Hepatocyte (in vitro differentiated cells): ENCODE results near the gene PLXNA2. TPM values are rescaled to one million over a fixed set of nuclear protein-coding genes. Genes with fewer than 3 reads are reported as not detected.

Source experiments
- DNase-seq: peaks from one replicate; pipeline ENCODE4 v3.0.0-alpha.2; 2016; ENCODE audit warnings: low spot score
- H2AFZ ChIP-seq: fragments of 200-600 bp; sonication (generic); 2 replicates; pipeline ENCODE4 v1.6.0; 2016; ENCODE audit warnings: antibody characterized with exemption, mild to moderate bottlenecking
- H3K27ac ChIP-seq: fragments of 200-600 bp; sonication (generic); 2 replicates; pipeline ENCODE4 v1.5.1; 2016; ENCODE audit warnings: mild to moderate bottlenecking
- H3K27me3 ChIP-seq: fragments of 200-600 bp; sonication (generic); 2 replicates; pipeline ENCODE4 v1.6.1; 2016
- H3K36me3 ChIP-seq: fragments of 200-600 bp; sonication (generic); replicated peaks from 2 replicates; pipeline ENCODE4 v1.5.1; 2016; ENCODE audit warnings: low read depth; ENCODE audit not compliant: insufficient read depth
- H3K4me1 ChIP-seq: fragments of 200-600 bp; sonication (generic); 2 replicates; pipeline ENCODE4 v1.5.1; 2016; ENCODE audit warnings: mild to moderate bottlenecking, moderate library complexity; ENCODE audit not compliant: insufficient read depth
- H3K4me2 ChIP-seq: fragments of 200-600 bp; sonication (generic); 2 replicates; pipeline ENCODE4 v1.6.0; 2016
- H3K4me3 ChIP-seq: fragments of 200-600 bp; sonication (generic); 2 replicates; pipeline ENCODE4 v1.5.1; 2016; ENCODE audit warnings: mild to moderate bottlenecking
- H3K79me2 ChIP-seq: fragments of 200-600 bp; sonication (generic); 2 replicates; pipeline ENCODE4 v1.6.0; 2017; ENCODE audit warnings: mild to moderate bottlenecking
- H3K9me2 ChIP-seq: fragments of 200-600 bp; sonication (generic); replicated peaks from 2 replicates; pipeline ENCODE4 v1.6.0; 2017; ENCODE audit warnings: mild to moderate bottlenecking; ENCODE audit not compliant: insufficient read depth
- H3K9me3 ChIP-seq: fragments of 200-600 bp; sonication (generic); 2 replicates; pipeline ENCODE4 v1.5.1; 2016; ENCODE audit warnings: low read depth, mild to moderate bottlenecking
- H4K20me1 ChIP-seq: fragments of 200-600 bp; sonication (generic); 2 replicates; pipeline ENCODE4 v1.6.0; 2016; ENCODE audit warnings: mild to moderate bottlenecking; ENCODE audit not compliant: insufficient read depth, poor library complexity, severe bottlenecking
- CTCF ChIP-seq: fragments of 200-600 bp; sonication (generic); IDR thresholded peaks from 2 replicates; pipeline ENCODE4 v1.5.1; 2016; ENCODE audit warnings: antibody characterized with exemption, mild to moderate bottlenecking; ENCODE audit not compliant: poor library complexity
- EZH2 ChIP-seq: fragments of 200-600 bp; sonication (generic); IDR thresholded peaks from 2 replicates; pipeline ENCODE4 v1.6.1; 2016; ENCODE audit warnings: antibody characterized with exemption, mild to moderate bottlenecking, borderline replicate concordance
- EZH2phosphoT487 ChIP-seq: fragments of 200-600 bp; sonication (generic); IDR thresholded peaks from one replicate; pipeline ENCODE4 v1.6.1; 2018; ENCODE audit warnings: antibody characterized with exemption, mild to moderate bottlenecking, low read depth, moderate library complexity; ENCODE audit not compliant: unreplicated experiment, severe bottlenecking
- WGBS: methylation state at CpG from one replicate; pipeline ENCODE4 v1.1.6; 2016; ENCODE audit warnings: low lambda C conversion rate; ENCODE audit errors: missing lambda C conversion rate; 5-methylcytosine and 5-hydroxymethylcytosine counted together
- polyA plus RNA-seq: library from polyadenylated mRNA; unstranded; fragments of >200 nt; fragmentation: Nextera tagmentation; extraction: Ambion mirVana; gene quantifications from 2 replicates; pipeline ENCODE4 v1.2.1, GENCODE V29; 2016
- total RNA-seq: library from RNA; depleted of rRNA; stranded (reverse); fragments of >200 nt; gene quantifications from 2 replicates; pipeline ENCODE4 v1.2.3, GENCODE V29; 2014

PLXNA2 gene
- total and polyA plus RNA-seq, 2 experiments from 2014 or later: 9.8 to 13.1 TPM

- Histone ChIP-seq H3K9me2 (no peaks in the 10 kb centered on the region), H3K4me3 (no peak overlapping the region), H3K79me2 (no peaks in the 10 kb centered on the region), H3K4me1 (peaks cover 7% of the 10 kb centered on the region), H3K36me3 (no peaks in the 10 kb centered on the region), H2AFZ (no peak overlapping the region), H3K9me3 (no peaks in the 10 kb centered on the region), H3K27ac (no peak overlapping the region), H4K20me1 (no peaks in the 10 kb centered on the region), H3K27me3 (peaks cover 20% of the 10 kb centered on the region), H3K4me2 (no peak overlapping the region)
- WGBS: 95% methylated on average over 12 of the region's 12 CpGs
- no peak for DNase-seq
- TF ChIP-seq CTCF (no peak), EZH2phosphoT487 (no peak), EZH2 (no peak)
Measured at GRCh38 chr1:208058267-208058666, 185.9 kb downstream of the PLXNA2 start.

- no peak overlapping the region for H2AFZ ChIP-seq
- TF ChIP-seq EZH2 (no peak), EZH2phosphoT487 (no peak), CTCF (no peak)
- H3K4me2 ChIP-seq: no peak overlapping the region
- 77% methylated on average over 2 of the region's 2 CpGs for WGBS
- no peak overlapping the region for H3K4me3 ChIP-seq
- peaks cover 10% of the 10 kb centered on the region for H3K27me3 ChIP-seq
- no peaks in the 10 kb centered on the region for H4K20me1 ChIP-seq
- no peaks in the 10 kb centered on the region for H3K9me2 ChIP-seq
- H3K27ac ChIP-seq: no peak overlapping the region
- H3K9me3 ChIP-seq: no peaks in the 10 kb centered on the region
- no peak for DNase-seq
- no peaks in the 10 kb centered on the region for H3K36me3 ChIP-seq
- H3K4me1 ChIP-seq: peaks cover 7% of the 10 kb centered on the region
- no peaks in the 10 kb centered on the region for H3K79me2 ChIP-seq
Measured at GRCh38 chr1:208057056-208057455, 187.1 kb downstream of the PLXNA2 start.

GRCh38 chr1:208055535-208055934 is 188.6 kb downstream of the PLXNA2 start:
- Histone ChIP-seq H3K27me3 (peaks cover 9% of the 10 kb centered on the region), H3K79me2 (no peaks in the 10 kb centered on the region)
- WGBS: 56% methylated on average over 11 of the region's 11 CpGs

More at GRCh38 chr1:208055535-208055934, 188.6 kb downstream of the PLXNA2 start:
- Histone ChIP-seq H4K20me1 (no peaks in the 10 kb centered on the region), H3K9me3 (no peaks in the 10 kb centered on the region), H3K4me1 (peaks cover 7% of the 10 kb centered on the region), H3K9me2 (no peaks in the 10 kb centered on the region), H2AFZ (no peak overlapping the region), H3K27ac (no peak overlapping the region), H3K36me3 (no peaks in the 10 kb centered on the region), H3K4me2 (no peak overlapping the region), H3K4me3 (no peak overlapping the region)
- no peak for DNase-seq
- TF ChIP-seq EZH2phosphoT487 (no peak), CTCF (no peak), EZH2 (no peak)
